ENCODE measurements around the gene PCDHGA8. TPM values are rescaled to one million over a fixed set of nuclear protein-coding genes. Genes with fewer than 3 reads are reported as not detected.

The PCDHGA8 gene
- total RNA-seq, 1 experiment from 2014 or later = 0.18 TPM

GRCh38 chr5:141362719-141363118 lies 29.7 kb upstream of the PCDHGA8 start:
- CTCF ChIA-PET = no interaction called here
- TF ChIP-seq SIN3A (IDR thresholded peaks at IDR 0.05; ENCODE audit: borderline replicate concordance, insufficient read depth, low read depth, low read length) = no peak
- TF ChIP-seq CTCF (IDR thresholded peaks at IDR 0.05) = no peak
- no peak for TF ChIP-seq REST (IDR thresholded peaks at IDR 0.05; ENCODE audit: insufficient read depth in 1 of 2, low read depth in 2 of 2, low read length in 1 of 2)
- no peak for TF ChIP-seq TCF7L2 (IDR thresholded peaks at IDR 0.05; ENCODE audit: low read depth, low read length)
- TF ChIP-seq POLR2AphosphoS5 (IDR thresholded peaks at IDR 0.05; ENCODE audit: low read depth, low read length) = no peak
- intact Hi-C loops (cut with micrococcal nuclease; ENCODE audit: unreplicated experiment) = loop anchor here (10.0 kb wide), 1 partner anchor 52 kb away; the partner anchor contains the start of genes PCDHGA10 and PCDHGB7
- no peak for ATAC-seq
- Histone ChIP-seq H3K9me3 (ENCODE audit: control insufficient read depth, insufficient read depth, low read depth, low read length) (peaks cover 13% of the 10 kb centered on the region; the same call in 1 of the 2 replicates), H3K27ac (ENCODE audit: low read length) (no peak overlapping the region), H3K27me3 (ENCODE audit: control insufficient read depth, insufficient read depth, low read length) (no peaks in the 10 kb centered on the region), H3K4me1 (ENCODE audit: control insufficient read depth, insufficient read depth, low read length) (no peaks in the 10 kb centered on the region), H3K36me3 (ENCODE audit: control insufficient read depth, insufficient read depth, low read length) (no peaks in the 10 kb centered on the region), H3K4me3 (ENCODE audit: low read depth in 2 of 2, low read length in 2 of 2) (no peak overlapping the region)
- POLR2A ChIA-PET = no interaction called here
- in situ Hi-C loops (cut with HindIII; ENCODE audit: low pct_unique_long_range_greater_than_20kb, low sequenced_read_pairs) = no loop called here
- BruUV-seq (replicated peaks) = no TSS peak
- no peak for DNase-seq (ENCODE audit: low read depth, low spot score)

GRCh38 chr5:141363952-141364660 lies 28.3 kb upstream of the PCDHGA8 start, which contains the start of gene PCDHGA5:
PCDHGA5 (plus strand) TSS chr5:141364162; CDS start chr5:141364331, 169 bp downstream.
- intact Hi-C loops (cut with micrococcal nuclease; ENCODE audit: unreplicated experiment) = loop anchor here (10.0 kb wide), 1 partner anchor 51 kb away; the partner anchor contains the start of genes PCDHGA10 and PCDHGB7
- TF ChIP-seq POLR2AphosphoS5 (IDR thresholded peaks at IDR 0.05; ENCODE audit: low read depth, low read length) = no peak
- TF ChIP-seq REST (IDR thresholded peaks at IDR 0.05; ENCODE audit: insufficient read depth in 1 of 2, low read depth in 2 of 2, low read length in 1 of 2) = no peak
- no peak for TF ChIP-seq TCF7L2 (IDR thresholded peaks at IDR 0.05; ENCODE audit: low read depth, low read length)
- no peak for TF ChIP-seq CTCF (IDR thresholded peaks at IDR 0.05)
- TF ChIP-seq SIN3A (IDR thresholded peaks at IDR 0.05; ENCODE audit: borderline replicate concordance, insufficient read depth, low read depth, low read length) = no peak
- no peak for DNase-seq (ENCODE audit: low read depth, low spot score)

More at GRCh38 chr5:141363952-141364660, 28.3 kb upstream of the PCDHGA8 start, which contains the start of gene PCDHGA5:
- BruUV-seq (replicated peaks) = no TSS peak
- in situ Hi-C loops (cut with HindIII; ENCODE audit: low pct_unique_long_range_greater_than_20kb, low sequenced_read_pairs) = no loop called here
- Histone ChIP-seq H3K27ac (ENCODE audit: low read length) (no peak within 1 kb of the TSS), H3K9me3 (ENCODE audit: control insufficient read depth, insufficient read depth, low read depth, low read length) (peaks cover 13% of the 10 kb centered on the region; the same call in 1 of the 2 replicates), H3K36me3 (ENCODE audit: control insufficient read depth, insufficient read depth, low read length) (no peaks in the 10 kb centered on the region), H3K4me1 (ENCODE audit: control insufficient read depth, insufficient read depth, low read length) (no peaks in the 10 kb centered on the region), H3K4me3 (ENCODE audit: low read depth in 2 of 2, low read length in 2 of 2) (no peak within 1 kb of the TSS), H3K27me3 (ENCODE audit: control insufficient read depth, insufficient read depth, low read length) (no peaks in the 10 kb centered on the region)
- no peak for ATAC-seq
- POLR2A ChIA-PET = no interaction called here
- CTCF ChIA-PET = interaction anchor here (1.5 kb wide), 1 partner anchor 14 kb away, joined by 6 read pairs; the partner anchor contains the start of gene PCDHGB1

All from Panc1 (cell line).